GM19238 (cell line): Measurements from ENCODE around the gene HDAC8.

Experiments used
- DNase-seq: peaks from one replicate; pipeline ENCODE4 v3.0.0; 2011; ENCODE audit warnings: low spot score; ENCODE audit not compliant: insufficient read length

The HDAC8 gene

DNA sequence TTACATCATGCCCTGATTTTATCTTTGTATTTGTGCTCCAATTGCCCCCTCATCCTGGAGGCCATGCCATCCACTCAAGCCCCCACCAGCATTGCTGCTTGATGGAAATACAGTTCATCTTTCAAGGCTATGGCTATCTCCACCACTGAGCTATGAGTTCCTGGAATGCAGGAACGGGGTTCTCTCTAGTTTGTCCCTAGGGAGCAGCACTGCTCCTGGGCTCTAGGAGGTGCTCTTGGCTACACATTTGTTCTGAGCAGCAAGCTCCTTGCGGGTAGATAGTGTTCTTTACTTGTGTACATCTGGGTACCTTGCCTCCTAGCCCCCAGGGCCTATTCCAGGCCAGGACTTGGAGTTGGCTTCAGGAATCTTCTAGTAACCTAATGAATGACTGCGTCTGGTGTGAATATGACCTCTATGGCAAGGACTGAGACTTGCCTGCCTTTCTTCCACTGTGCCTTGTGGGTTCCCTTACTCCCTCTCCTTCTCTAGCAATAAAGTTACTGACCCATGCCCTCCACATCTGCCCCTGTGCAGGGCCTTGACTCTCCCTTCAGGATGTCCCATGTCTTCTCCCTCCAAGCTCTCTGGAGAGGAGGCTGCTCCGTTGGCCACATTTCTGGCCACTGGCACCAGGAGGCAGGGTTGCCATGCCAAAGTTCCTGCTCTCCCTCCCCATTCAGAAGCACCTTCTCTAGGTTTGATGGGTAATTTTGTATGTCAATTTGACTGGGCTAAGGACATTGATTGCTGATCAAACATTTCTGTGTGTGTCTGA lies 274.5 kb downstream of the HDAC8 start:
- no peak for DNase-seq

DNA sequence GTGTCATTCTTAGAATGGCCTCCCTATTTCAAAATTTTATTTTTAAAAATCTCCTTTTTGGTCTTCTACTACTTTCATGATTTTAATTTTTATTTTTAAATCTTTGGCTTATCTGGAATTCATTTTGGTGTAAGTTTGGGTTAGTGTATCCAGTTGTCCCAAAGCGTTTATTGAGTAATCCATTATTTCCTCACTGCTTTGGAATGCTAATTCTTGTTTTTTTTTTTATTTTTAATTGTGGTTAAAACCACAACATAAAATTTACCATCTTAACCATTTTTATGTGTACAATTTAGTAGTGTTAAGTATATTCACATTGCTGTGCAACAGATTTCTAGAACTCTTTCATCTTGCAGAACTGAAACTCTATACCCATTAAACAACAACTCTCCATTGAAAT lies 275.7 kb downstream of the HDAC8 start:
- DNase-seq, result no peak

DNA sequence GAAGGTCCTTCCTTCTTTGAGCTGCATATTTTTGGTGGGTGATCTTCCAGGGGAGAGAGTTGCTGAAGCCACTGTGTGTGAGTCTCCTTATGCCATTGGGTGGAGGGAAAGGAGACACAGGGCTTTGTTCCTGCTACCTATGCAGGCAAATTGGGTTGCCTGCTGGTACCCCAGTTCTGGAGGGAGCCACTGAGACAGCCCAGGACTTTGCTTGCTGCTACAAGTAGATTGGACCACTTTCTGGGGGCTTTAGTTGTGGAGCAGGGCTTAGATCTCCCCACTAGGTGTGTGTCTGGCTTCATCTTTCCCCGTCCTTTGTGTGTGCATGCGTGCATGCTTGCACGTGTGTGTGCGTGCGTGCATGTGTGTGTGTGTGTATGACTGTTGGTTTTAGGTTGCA lies 276.9 kb downstream of the HDAC8 start:
- no peak for DNase-seq

DNA sequence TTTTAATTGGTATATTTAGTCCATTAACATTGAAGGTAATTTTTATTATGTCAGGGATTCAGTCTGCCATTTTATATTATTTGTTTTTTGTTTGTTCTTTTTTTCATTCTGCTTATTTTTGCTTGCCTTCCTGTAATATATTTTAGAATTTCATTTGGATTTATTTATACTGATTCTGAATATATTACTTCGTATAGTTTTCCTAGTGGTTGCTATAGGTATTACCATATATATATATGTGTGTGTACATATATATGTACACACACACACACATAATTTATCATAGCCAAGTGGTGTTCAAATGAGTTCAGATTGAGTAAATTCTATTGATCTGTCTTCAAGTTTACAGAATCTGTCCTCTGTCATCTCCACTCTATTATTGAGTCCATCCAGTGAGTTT lies 278.1 kb downstream of the HDAC8 start:
- DNase-seq, result no peak

DNA sequence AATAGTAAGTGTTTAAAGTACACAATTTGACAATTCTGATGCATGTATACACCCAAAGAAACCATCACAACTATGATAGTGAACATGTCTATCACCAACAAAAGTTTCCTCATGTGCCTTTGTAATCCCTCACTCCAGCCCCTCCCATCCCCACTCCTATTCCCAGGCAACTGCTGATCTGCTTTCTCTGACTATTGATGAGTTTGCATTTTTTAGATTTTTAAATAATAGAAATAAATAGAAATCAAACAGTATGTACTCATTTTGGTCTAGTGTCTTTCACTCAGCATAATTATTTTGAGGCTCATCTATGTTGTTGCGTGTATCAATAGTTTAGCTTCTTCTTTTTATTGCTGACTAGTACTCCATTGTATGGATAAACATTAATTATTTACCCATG lies 290.3 kb downstream of the HDAC8 start:
- no peak for DNase-seq

DNA sequence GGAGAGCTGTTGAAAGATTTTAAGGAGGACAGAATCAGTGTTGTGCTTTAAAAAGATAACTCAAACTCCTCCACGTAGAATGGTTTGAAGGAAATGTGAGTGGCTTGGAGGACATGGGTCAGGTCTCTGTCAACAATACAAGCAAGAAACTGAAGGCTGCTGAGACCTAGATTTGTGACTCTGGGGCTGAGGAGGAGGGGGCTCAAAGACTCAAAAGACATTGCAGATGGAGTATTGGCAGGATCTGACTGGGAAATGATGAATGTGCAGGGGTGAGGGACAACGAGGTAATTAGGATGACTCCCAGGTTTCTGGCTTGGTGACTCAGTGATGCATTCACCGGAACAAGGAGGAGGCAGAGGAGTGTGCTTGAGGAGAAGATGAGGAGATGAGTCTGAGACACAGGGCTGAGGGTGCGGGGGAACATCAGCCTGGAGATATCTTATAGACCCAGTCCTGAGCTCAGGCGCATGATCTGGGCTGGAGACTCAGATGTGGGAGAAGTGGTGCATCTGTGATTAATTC lies 292.3 kb downstream of the HDAC8 start:
- DNase-seq, result no peak
